Prostate gland (tissue), 2 donors: Measurements from ENCODE around the gene TMPRSS15.

ENCODE experiments used
- POLR2A ChIP-seq: fragments of 450-650 bp; IDR thresholded peaks from one replicate; pipeline ENCODE4 v1.6.1; 2016; ENCODE audit warnings: antibody characterized with exemption, mild to moderate bottlenecking
- TF ChIP-seq, protein P1 (sequence below), 4 experiments: fragments of 200-600 bp in 2 of 4; fragments of 450-650 bp in 2 of 4; sonication (generic) in 2 of 4; IDR thresholded peaks; 1 replicate in 3 of 4; 2 replicates in 1 of 4; pipeline ENCODE4 v1.5.1; 2016 to 2019; ENCODE audit warnings: antibody characterized with exemption in 4 of 4, mild to moderate bottlenecking in 2 of 4, moderate library complexity in 2 of 4

DNA sequence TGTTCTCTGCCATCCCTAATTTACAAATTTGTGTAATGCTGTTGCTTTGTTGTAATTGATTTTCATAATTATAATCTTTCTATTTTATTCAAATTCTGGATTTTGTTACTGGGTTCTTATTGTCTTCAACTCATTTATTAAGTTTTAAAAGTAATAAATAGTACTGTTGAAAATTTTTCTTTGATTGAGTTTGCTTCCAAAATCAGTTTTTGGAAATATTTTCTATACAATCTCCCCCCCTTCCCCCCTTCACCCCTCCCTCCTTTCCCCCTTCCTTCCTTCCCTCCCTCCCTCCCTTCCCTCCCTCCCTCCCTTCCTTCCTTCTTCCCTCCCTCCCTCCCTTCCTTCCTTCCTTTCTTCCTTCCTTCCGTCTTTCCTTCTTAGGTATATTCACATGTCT lies 6.0 kb upstream of the TMPRSS15 start:
- TF ChIP-seq, protein P1, sequence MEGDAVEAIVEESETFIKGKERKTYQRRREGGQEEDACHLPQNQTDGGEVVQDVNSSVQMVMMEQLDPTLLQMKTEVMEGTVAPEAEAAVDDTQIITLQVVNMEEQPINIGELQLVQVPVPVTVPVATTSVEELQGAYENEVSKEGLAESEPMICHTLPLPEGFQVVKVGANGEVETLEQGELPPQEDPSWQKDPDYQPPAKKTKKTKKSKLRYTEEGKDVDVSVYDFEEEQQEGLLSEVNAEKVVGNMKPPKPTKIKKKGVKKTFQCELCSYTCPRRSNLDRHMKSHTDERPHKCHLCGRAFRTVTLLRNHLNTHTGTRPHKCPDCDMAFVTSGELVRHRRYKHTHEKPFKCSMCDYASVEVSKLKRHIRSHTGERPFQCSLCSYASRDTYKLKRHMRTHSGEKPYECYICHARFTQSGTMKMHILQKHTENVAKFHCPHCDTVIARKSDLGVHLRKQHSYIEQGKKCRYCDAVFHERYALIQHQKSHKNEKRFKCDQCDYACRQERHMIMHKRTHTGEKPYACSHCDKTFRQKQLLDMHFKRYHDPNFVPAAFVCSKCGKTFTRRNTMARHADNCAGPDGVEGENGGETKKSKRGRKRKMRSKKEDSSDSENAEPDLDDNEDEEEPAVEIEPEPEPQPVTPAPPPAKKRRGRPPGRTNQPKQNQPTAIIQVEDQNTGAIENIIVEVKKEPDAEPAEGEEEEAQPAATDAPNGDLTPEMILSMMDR (IDR thresholded peaks at IDR 0.05), result no peak
- TF ChIP-seq POLR2A, result no peak
